ENCODE measurements around the gene HOGA1.

- TF ChIP-seq CTCF (IDR thresholded peaks at IDR 0.05) (peak in 4 of 6 experiments; percentile 68 to 76 (median 73)), POLR2A (IDR thresholded peaks at IDR 0.05) (no peak)
Observed at GRCh38 chr10:97553575-97554031, 30.6 kb upstream of the HOGA1 start.

Data from Peyer's patch (tissue), 4 donors.